OCI-LY3 (cell line): Measurements from ENCODE around the gene HILPDA.

Experiments
- CTCF ChIP-seq: fragments of 200-600, 300-600 bp; sonication (generic); IDR thresholded peaks from 2 replicates; pipeline ENCODE4 v1.5.1; 2014; ENCODE audit warnings: antibody characterized with exemption, low read length, low read depth
- EZH2phosphoT487 ChIP-seq: fragments of 200-600 bp; shearing (Covaris generic); IDR thresholded peaks from 2 replicates; pipeline ENCODE4 v1.6.1; 2018; ENCODE audit warnings: antibody characterized with exemption, mixed run types, low read depth

- TF ChIP-seq CTCF (no peak), EZH2phosphoT487 (no peak)
These were observed 1.6 kb upstream of the HILPDA start for GRCh38 chr7:128453836-128454804.
